Fibroblast of lung (primary cell): ENCODE results near the gene EZR. TPM values are rescaled to one million over a fixed set of nuclear protein-coding genes. Genes with fewer than 3 reads are reported as not detected.
A peak's percentile ranks its signal among the peaks of the same experiment; 100 is the strongest.

Experiments
- DNase-seq, 2 donors: peaks; one replicate each; pipeline versions ENCODE4 v3.0.0 to v3.0.0-alpha.2; 2010; ENCODE audit warnings: low read depth in 2 of 2
- H2AFZ ChIP-seq: 2 replicates; pipeline ENCODE4 v1.5.1; 2012; ENCODE audit warnings: low read length, control low read depth, inconsistent platforms
- H3K27ac ChIP-seq: 2 replicates; pipeline ENCODE4 v1.5.1; 2011; ENCODE audit warnings: low read length, control low read depth; ENCODE audit not compliant: insufficient read depth
- H3K27me3 ChIP-seq: 2 replicates; pipeline ENCODE4 v1.5.1; 2011; ENCODE audit warnings: mild to moderate bottlenecking, low read length; ENCODE audit not compliant: control insufficient read depth, insufficient read depth
- H3K36me3 ChIP-seq: 2 replicates; pipeline ENCODE4 v1.5.1; 2011; ENCODE audit warnings: low read length; ENCODE audit not compliant: control insufficient read depth, insufficient read depth
- H3K4me1 ChIP-seq: 2 replicates; pipeline ENCODE4 v1.5.1; 2011; ENCODE audit warnings: low read length; ENCODE audit not compliant: control insufficient read depth, insufficient read depth; ENCODE audit errors: extremely low read depth
- H3K4me2 ChIP-seq: 2 replicates; pipeline ENCODE4 v1.5.1; 2011; ENCODE audit warnings: low read length, control low read depth; ENCODE audit not compliant: insufficient read depth; ENCODE audit errors: extremely low read depth
- H3K4me3 ChIP-seq, 4 experiments: fragments of 200-600 bp in 1 of 4; sonication (generic) in 1 of 4; replicated peaks in 1 of 4; 2 replicates each; pipeline ENCODE4 v1.5.1; 2011 to 2016; ENCODE audit warnings: low read length in 4 of 4, low read depth in 3 of 4, mild to moderate bottlenecking in 3 of 4, control low read depth in 2 of 4, inconsistent platforms in 1 of 4, mixed read lengths in 1 of 4; ENCODE audit not compliant: insufficient read depth in 1 of 4; ENCODE audit errors: control extremely low read depth in 1 of 4
- H3K79me2 ChIP-seq: 2 replicates; pipeline ENCODE4 v1.5.1; 2012; ENCODE audit warnings: mild to moderate bottlenecking, low read length, inconsistent platforms; ENCODE audit not compliant: control insufficient read depth, insufficient read depth
- H3K9ac ChIP-seq: 2 replicates; pipeline ENCODE4 v1.5.1; 2011; ENCODE audit warnings: mild to moderate bottlenecking, low read length, control low read depth; ENCODE audit not compliant: insufficient read depth
- H3K9me3 ChIP-seq: 2 replicates; pipeline ENCODE4 v1.5.1; 2012; ENCODE audit warnings: low read depth, low read length; ENCODE audit not compliant: control insufficient read depth, insufficient read depth
- H4K20me1 ChIP-seq: 2 replicates; pipeline ENCODE4 v1.5.1; 2011; ENCODE audit warnings: low read length; ENCODE audit not compliant: control insufficient read depth, insufficient read depth; ENCODE audit errors: extremely low read depth
- EZH2 ChIP-seq: IDR thresholded peaks from 2 replicates; pipeline ENCODE4 v1.5.1; 2012; ENCODE audit warnings: low read length, control low read depth, mild to moderate bottlenecking; ENCODE audit errors: missing control alignments
- polyA minus RNA-seq: library from RNA; depleted of rRNA, polyadenylated mRNA; stranded (reverse); fragments of >200 nt; gene quantifications from 2 replicates; pipeline ENCODE4 v1.2.3, GENCODE V29; 2011; ENCODE audit warnings: low replicate concordance
- polyA plus RNA-seq, 2 donors: library from polyadenylated mRNA; depleted of rRNA in 1 of 2; stranded (reverse) in 1 of 2; unstranded in 1 of 2; fragments of >200 nt; gene quantifications; 2 replicates each; pipeline ENCODE4 v1.2.1, GENCODE V29; 2011 to 2012; ENCODE audit warnings: missing spikeins in 1 of 2
- total RNA-seq: library from RNA; depleted of rRNA; stranded (reverse); fragments of >200 nt; gene quantifications from 2 replicates; pipeline ENCODE4 v1.2.1, GENCODE V29; 2014
- TF ChIP-seq, protein P1 (sequence below), 2 donors: IDR thresholded peaks in 1 of 2; conservative IDR thresholded peaks in 1 of 2; 1 replicate in 1 of 2; 2 replicates in 1 of 2; pipeline ENCODE4 v1.5.1; 2011 to 2012; ENCODE audit warnings: low read length in 2 of 2, control low read depth in 1 of 2, inconsistent platforms in 1 of 2, low read depth in 1 of 2, mild to moderate bottlenecking in 1 of 2

The EZR gene
- 55.2 and 89.0 TPM in 2 replicates for total RNA-seq
- polyA plus RNA-seq = 105 and 132 TPM in 2 replicates
- 103 and 125 TPM in 2 replicates for polyA plus RNA-seq (2012)
- 108 and 119 TPM in 2 replicates for polyA minus RNA-seq

DNA sequence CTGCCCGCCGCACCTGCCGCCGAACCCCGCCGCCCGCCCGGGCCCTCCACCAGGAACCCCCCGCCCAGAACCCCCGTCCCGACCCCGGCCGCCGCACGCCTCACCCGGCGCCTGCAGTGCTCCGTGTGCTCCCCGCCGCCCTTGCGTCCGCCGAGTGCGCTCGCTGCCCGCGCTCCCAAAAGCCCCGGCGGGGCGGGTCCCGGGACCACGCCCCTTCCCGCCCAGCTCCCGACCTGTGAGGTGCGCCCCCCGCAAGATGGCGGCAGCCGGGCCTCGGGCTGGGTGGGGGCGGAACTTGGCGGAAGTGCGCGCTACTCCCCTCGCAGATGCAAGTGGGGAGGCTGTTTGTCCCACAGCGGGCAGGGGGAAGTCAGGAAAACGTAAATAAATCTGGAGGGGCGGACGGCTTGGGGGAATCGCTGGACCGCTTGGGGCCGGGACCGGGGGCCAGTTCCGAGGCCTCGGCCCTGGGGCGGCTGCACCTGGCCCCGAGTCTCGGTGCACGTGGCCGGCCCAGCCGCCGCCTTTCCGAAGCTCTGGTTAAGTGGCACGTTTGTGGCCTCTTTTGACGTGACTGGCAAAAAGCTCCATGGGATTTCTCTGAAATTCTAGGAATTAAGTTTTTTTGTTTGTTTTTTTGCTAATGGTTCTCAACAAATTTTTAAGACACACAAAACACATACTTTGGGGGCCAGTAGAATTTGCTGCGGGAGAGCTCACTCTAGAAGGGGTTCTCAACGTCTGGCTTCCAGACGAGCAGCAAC is at the start of gene EZR:
EZR (minus strand) TSS at position 156 of the 764 bp plus-strand sequence. CDS start 1,275 bp downstream, outside the sequence.
- peaks cover 35% of the 10 kb centered on the region for H3K79me2 ChIP-seq
- H3K4me2 ChIP-seq = peak within 1 kb of the TSS; percentile 23
- H3K27me3 ChIP-seq = no peaks in the 10 kb centered on the region
- peaks cover 2% of the 10 kb centered on the region for H3K4me1 ChIP-seq
- DNase-seq = peak; percentile 59 to 72
- peak within 1 kb of the TSS; percentile 38 for H2AFZ ChIP-seq
- H3K36me3 ChIP-seq = no peaks in the 10 kb centered on the region
- no peaks in the 10 kb centered on the region for H3K9me3 ChIP-seq
- H4K20me1 ChIP-seq = no peaks in the 10 kb centered on the region
- H3K9ac ChIP-seq = peak within 1 kb of the TSS; percentile 83
- H3K4me3 ChIP-seq = peak within 1 kb of the TSS; percentile 55 to 88 (median 62)
- no peak for TF ChIP-seq EZH2
- TF ChIP-seq, protein P1, sequence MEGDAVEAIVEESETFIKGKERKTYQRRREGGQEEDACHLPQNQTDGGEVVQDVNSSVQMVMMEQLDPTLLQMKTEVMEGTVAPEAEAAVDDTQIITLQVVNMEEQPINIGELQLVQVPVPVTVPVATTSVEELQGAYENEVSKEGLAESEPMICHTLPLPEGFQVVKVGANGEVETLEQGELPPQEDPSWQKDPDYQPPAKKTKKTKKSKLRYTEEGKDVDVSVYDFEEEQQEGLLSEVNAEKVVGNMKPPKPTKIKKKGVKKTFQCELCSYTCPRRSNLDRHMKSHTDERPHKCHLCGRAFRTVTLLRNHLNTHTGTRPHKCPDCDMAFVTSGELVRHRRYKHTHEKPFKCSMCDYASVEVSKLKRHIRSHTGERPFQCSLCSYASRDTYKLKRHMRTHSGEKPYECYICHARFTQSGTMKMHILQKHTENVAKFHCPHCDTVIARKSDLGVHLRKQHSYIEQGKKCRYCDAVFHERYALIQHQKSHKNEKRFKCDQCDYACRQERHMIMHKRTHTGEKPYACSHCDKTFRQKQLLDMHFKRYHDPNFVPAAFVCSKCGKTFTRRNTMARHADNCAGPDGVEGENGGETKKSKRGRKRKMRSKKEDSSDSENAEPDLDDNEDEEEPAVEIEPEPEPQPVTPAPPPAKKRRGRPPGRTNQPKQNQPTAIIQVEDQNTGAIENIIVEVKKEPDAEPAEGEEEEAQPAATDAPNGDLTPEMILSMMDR (conservative IDR thresholded peaks at IDR 0.05 in 1 of 2, IDR thresholded peaks at IDR 0.05 in 1 of 2; ENCODE audit: low read depth in 1 of 2, low read length in 2 of 2) = no peak
- peak within 1 kb of the TSS; percentile 77 for H3K27ac ChIP-seq

DNA sequence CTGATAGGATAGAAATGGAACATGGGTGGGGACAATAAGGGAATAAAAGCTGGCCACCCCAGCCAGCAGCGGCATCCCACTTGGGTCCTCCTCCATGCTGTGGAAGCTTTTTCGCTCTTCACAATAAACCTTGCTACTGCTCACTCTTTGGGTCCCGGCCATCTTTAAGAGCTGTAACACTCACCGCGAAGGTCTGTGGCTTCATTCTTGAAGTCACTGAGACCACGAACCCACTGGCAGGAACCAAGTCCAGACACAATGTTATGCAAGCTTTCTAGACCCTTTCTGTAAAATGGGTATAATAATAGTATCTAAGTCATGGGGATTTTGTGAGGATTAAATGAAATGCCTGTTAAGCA is 48.9 kb upstream of the EZR start:
- DNase-seq = no peak
- no peak overlapping the region for H2AFZ ChIP-seq
- H3K27ac ChIP-seq = no peak overlapping the region
- no peak overlapping the region for H3K4me2 ChIP-seq
- H3K4me3 ChIP-seq = no peak overlapping the region
- no peaks in the 10 kb centered on the region for H3K27me3 ChIP-seq
- no peaks in the 10 kb centered on the region for H3K79me2 ChIP-seq
- no peaks in the 10 kb centered on the region for H3K9me3 ChIP-seq
- H3K9ac ChIP-seq = no peak overlapping the region
- H3K36me3 ChIP-seq = no peaks in the 10 kb centered on the region
- peaks cover 2% of the 10 kb centered on the region for H3K4me1 ChIP-seq
- TF ChIP-seq, protein P1 (conservative IDR thresholded peaks at IDR 0.05 in 1 of 2, IDR thresholded peaks at IDR 0.05 in 1 of 2; ENCODE audit: low read depth in 1 of 2, low read length in 2 of 2) = no peak
- TF ChIP-seq EZH2 = no peak
- no peaks in the 10 kb centered on the region for H4K20me1 ChIP-seq

DNA sequence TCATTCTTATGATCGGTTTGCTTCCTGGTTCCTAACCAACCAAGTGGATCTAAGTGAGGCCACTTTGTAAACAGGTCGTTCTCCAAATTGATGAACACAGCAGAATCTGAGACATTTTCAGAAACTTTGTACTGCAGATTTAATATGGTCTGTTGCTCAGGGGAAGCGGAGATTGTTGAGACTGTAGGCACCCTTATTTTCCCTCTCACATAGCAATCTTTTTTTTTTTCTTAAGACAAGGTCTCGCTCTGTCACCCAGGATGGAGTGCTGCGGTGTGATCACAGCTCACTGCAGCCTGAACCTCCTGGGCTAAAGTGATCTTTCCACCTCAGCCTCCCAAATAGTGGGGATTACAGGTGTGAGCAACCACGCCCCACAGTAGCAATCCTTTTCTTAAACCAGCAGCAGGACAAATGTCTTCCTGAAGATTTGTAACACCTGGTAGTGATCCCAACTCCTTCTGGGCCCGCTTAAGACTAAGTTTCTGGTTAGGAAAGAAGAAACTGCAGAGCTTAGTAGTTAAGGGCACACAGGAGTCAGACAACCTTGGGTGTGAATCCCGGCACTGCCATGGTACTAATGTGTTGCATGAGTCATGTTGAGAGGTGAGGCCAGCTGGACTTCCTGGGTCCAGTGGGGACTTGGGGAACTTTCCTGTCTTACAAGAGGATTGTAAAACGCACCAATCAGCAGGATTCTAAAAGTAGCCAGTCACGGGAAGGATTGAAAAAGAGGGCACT is 48.4 kb upstream of the EZR start:
- no peaks in the 10 kb centered on the region for H3K9me3 ChIP-seq
- no peaks in the 10 kb centered on the region for H3K36me3 ChIP-seq
- H3K27ac ChIP-seq = no peak overlapping the region
- H2AFZ ChIP-seq = no peak overlapping the region
- H3K79me2 ChIP-seq = no peaks in the 10 kb centered on the region
- H3K4me2 ChIP-seq = no peak overlapping the region
- no peaks in the 10 kb centered on the region for H3K27me3 ChIP-seq
- no peaks in the 10 kb centered on the region for H4K20me1 ChIP-seq
- H3K4me3 ChIP-seq = no peak overlapping the region
- H3K4me1 ChIP-seq = peaks cover 2% of the 10 kb centered on the region
- H3K9ac ChIP-seq = no peak overlapping the region
- TF ChIP-seq, protein P1 (conservative IDR thresholded peaks at IDR 0.05 in 1 of 2, IDR thresholded peaks at IDR 0.05 in 1 of 2; ENCODE audit: low read depth in 1 of 2, low read length in 2 of 2) = no peak
- TF ChIP-seq EZH2 = no peak
- DNase-seq = no peak
